Stimulated activated CD4-positive, alpha-beta T cell treated with anti-CD3 and anti-CD28 coated beads, Interleukin-1b, Interleukin-23, amount 100 ng/mL, for 4 hours (primary cell): Measurements from ENCODE around the gene ZNF423.

ENCODE experiments used
- DNase-seq, 2 donors: peaks; one replicate each; pipeline ENCODE4 v3.0.0-alpha.2; 2020; ENCODE audit warnings: low read depth in 2 of 2

Gene ZNF423

GRCh38 chr16:49602201-49602975 is 253.5 kb downstream of the ZNF423 start:
- no peak for DNase-seq

- no peak for DNase-seq
Observed at GRCh38 chr16:49601576-49601975, 254.3 kb downstream of the ZNF423 start.

GRCh38 chr16:49600976-49601375 is 254.9 kb downstream of the ZNF423 start:
- DNase-seq: no peak

GRCh38 chr16:49600536-49600935 is 255.4 kb downstream of the ZNF423 start:
- DNase-seq: no peak

GRCh38 chr16:49599704-49600103 is 256.2 kb downstream of the ZNF423 start:
- no peak for DNase-seq

GRCh38 chr16:49599281-49599680 is 256.6 kb downstream of the ZNF423 start:
- DNase-seq: no peak

GRCh38 chr16:49598383-49599170 is 257.3 kb downstream of the ZNF423 start:
- no peak for DNase-seq

- no peak for DNase-seq
Observed at GRCh38 chr16:49597796-49598195, 258.1 kb downstream of the ZNF423 start.

GRCh38 chr16:49596648-49597291 is 259.1 kb downstream of the ZNF423 start:
- DNase-seq: no peak

- DNase-seq: no peak
Observed at GRCh38 chr16:49596068-49596467, 259.8 kb downstream of the ZNF423 start.

- DNase-seq: no peak
Observed at GRCh38 chr16:49594685-49595498, 261.0 kb downstream of the ZNF423 start.

GRCh38 chr16:49594153-49594552 is 261.8 kb downstream of the ZNF423 start:
- DNase-seq: no peak

GRCh38 chr16:49593424-49594040 is 262.4 kb downstream of the ZNF423 start:
- DNase-seq: no peak

GRCh38 chr16:49592546-49593423 is 263.1 kb downstream of the ZNF423 start:
- peak; percentile 17 to 20 for DNase-seq

GRCh38 chr16:49590166-49590871 is 265.6 kb downstream of the ZNF423 start:
- DNase-seq: no peak

GRCh38 chr16:49589544-49590031 is 266.3 kb downstream of the ZNF423 start:
- no peak for DNase-seq

- DNase-seq: no peak
Observed at GRCh38 chr16:49588729-49589384, 267.1 kb downstream of the ZNF423 start.

GRCh38 chr16:49588026-49588425 is 267.9 kb downstream of the ZNF423 start:
- no peak for DNase-seq

GRCh38 chr16:49587511-49587910 is 268.4 kb downstream of the ZNF423 start:
- no peak for DNase-seq
